ENCODE measurements around the gene COX19.

- TF ChIP-seq, protein P1, sequence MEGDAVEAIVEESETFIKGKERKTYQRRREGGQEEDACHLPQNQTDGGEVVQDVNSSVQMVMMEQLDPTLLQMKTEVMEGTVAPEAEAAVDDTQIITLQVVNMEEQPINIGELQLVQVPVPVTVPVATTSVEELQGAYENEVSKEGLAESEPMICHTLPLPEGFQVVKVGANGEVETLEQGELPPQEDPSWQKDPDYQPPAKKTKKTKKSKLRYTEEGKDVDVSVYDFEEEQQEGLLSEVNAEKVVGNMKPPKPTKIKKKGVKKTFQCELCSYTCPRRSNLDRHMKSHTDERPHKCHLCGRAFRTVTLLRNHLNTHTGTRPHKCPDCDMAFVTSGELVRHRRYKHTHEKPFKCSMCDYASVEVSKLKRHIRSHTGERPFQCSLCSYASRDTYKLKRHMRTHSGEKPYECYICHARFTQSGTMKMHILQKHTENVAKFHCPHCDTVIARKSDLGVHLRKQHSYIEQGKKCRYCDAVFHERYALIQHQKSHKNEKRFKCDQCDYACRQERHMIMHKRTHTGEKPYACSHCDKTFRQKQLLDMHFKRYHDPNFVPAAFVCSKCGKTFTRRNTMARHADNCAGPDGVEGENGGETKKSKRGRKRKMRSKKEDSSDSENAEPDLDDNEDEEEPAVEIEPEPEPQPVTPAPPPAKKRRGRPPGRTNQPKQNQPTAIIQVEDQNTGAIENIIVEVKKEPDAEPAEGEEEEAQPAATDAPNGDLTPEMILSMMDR (conservative IDR thresholded peaks at IDR 0.05; ENCODE audit: low read depth in 2 of 2), result no peak
- no peak for TF ChIP-seq EZH2phosphoT487 (IDR thresholded peaks at IDR 0.05; ENCODE audit: unreplicated experiment)
- no peak for TF ChIP-seq EZH2 (IDR thresholded peaks at IDR 0.05; ENCODE audit: low read depth, unreplicated experiment)
- TF ChIP-seq POLR2AphosphoS5 (IDR thresholded peaks at IDR 0.05; ENCODE audit: low read depth), result no peak
- TF ChIP-seq CREB1 (CRISPR knock-in tag; IDR thresholded peaks at IDR 0.05; ENCODE audit: low read depth), result no peak
Measured at GRCh38 chr7:1019255-1019785, 44.0 kb upstream of the COX19 start.
